ENCODE data around the gene SCO1. TPM values are rescaled to one million over a fixed set of nuclear protein-coding genes. Genes with fewer than 3 reads are reported as not detected.

The SCO1 gene
- polyA plus RNA-seq, 1 donor = 43.9 TPM

- Histone ChIP-seq H3K27ac (ENCODE audit: low read length) (no peak overlapping the region), H3K27me3 (ENCODE audit: control insufficient read depth, insufficient read depth, low read length) (no peaks in the 10 kb centered on the region), H3K9me3 (ENCODE audit: control insufficient read depth, low read depth, low read length) (no peaks in the 10 kb centered on the region), H3K36me3 (ENCODE audit: control insufficient read depth, insufficient read depth, low read length) (no peaks in the 10 kb centered on the region), H3K4me1 (ENCODE audit: control insufficient read depth, insufficient read depth, low read length) (no peaks in the 10 kb centered on the region), H3K4me3 (ENCODE audit: low read length) (no peak overlapping the region)
- 100% methylated on average over 3 of the region's 14 CpGs for WGBS (ENCODE audit: insufficient coverage, low lambda C conversion rate)
- DNase-seq = no peak
Measured at GRCh38 chr17:10622617-10623485, 74.5 kb downstream of the SCO1 start.

Other genes with a start within 250 kb of the SCO1 start
- 0.10 TPM for gene MYH4, start 228.0 kb downstream of the SCO1 start, polyA plus RNA-seq
- 0.01 TPM for gene MYH1, start 179.0 kb downstream of the SCO1 start, polyA plus RNA-seq
- 0.03 TPM for gene MYH2, start 147.9 kb downstream of the SCO1 start, polyA plus RNA-seq
- gene MYH3, start 40.2 kb downstream of the SCO1 start, polyA plus RNA-seq = 26.7 TPM
- 23.5 TPM for gene ADPRM, start 61 bp upstream of the SCO1 start, polyA plus RNA-seq
- 39.7 TPM for gene TMEM220, start 32.5 kb upstream of the SCO1 start, polyA plus RNA-seq
- gene TMEM238L, start 106.6 kb upstream of the SCO1 start, polyA plus RNA-seq = 3.5 TPM
- gene PIRT, start 140.6 kb upstream of the SCO1 start, polyA plus RNA-seq = 6.5 TPM